VCaP (cell line): ENCODE results near the gene ARID1B.

Experiments
- H3K27ac ChIP-seq: fragments of 450-650 bp; 2 replicates; pipeline ENCODE4 v1.5.1; 2017
- CTCF ChIP-seq: fragments of 450-650 bp; conservative IDR thresholded peaks from 2 replicates; pipeline ENCODE4 v1.5.1; 2017; ENCODE audit warnings: mild to moderate bottlenecking, moderate library complexity

Gene ARID1B

GRCh38 chr6:157094038-157094437 is 316.9 kb downstream of the ARID1B start:
- no peak for TF ChIP-seq CTCF
- H3K27ac ChIP-seq: no peak overlapping the region

- no peak overlapping the region for H3K27ac ChIP-seq
- no peak for TF ChIP-seq CTCF
Observed at GRCh38 chr6:157095084-157095483, 317.9 kb downstream of the ARID1B start.

GRCh38 chr6:157095569-157095968 is 318.4 kb downstream of the ARID1B start:
- TF ChIP-seq CTCF: no peak
- H3K27ac ChIP-seq: no peak overlapping the region

- H3K27ac ChIP-seq: no peak overlapping the region
- no peak for TF ChIP-seq CTCF
Observed at GRCh38 chr6:157096105-157096504, 318.9 kb downstream of the ARID1B start.

- TF ChIP-seq CTCF: no peak
- no peak overlapping the region for H3K27ac ChIP-seq
Observed at GRCh38 chr6:157096522-157096921, 319.3 kb downstream of the ARID1B start.

GRCh38 chr6:157097255-157097955 is 320.2 kb downstream of the ARID1B start:
- no peak for TF ChIP-seq CTCF
- H3K27ac ChIP-seq: no peak overlapping the region

GRCh38 chr6:157098999-157099398 is 321.8 kb downstream of the ARID1B start:
- no peak for TF ChIP-seq CTCF
- H3K27ac ChIP-seq: no peak overlapping the region
